Heart left ventricle (tissue), 16 donors: Measurements from ENCODE around the gene KTN1. TPM values are rescaled to one million over a fixed set of nuclear protein-coding genes. Genes with fewer than 3 reads are reported as not detected.

Experiments
- ATAC-seq, 4 donors: fragments of 200-7000 bp; cut with Tn5 transposase; one replicate each; pipeline ENCODE4 v1.9.1; 2020 to 2022; ENCODE audit warnings: moderate library complexity in 4 of 4, mild to moderate bottlenecking in 3 of 4, moderate number of reproducible peaks in 1 of 4
- DNase-seq, 5 donors: peaks; one replicate each; pipeline ENCODE4 v3.0.0-alpha.2; 2020
- H3K27ac ChIP-seq, 12 donors: fragments of 200-600 bp; sonication (generic) in 4 of 12; one replicate each; pipeline versions ENCODE4 v1.5.0 to v1.8.0; 2016 to 2022; ENCODE audit warnings: mild to moderate bottlenecking in 2 of 12
- H3K27me3 ChIP-seq, 9 donors: fragments of 200-600 bp; sonication (generic) in 2 of 9; one replicate each; pipeline versions ENCODE4 v1.5.1 to v1.8.0; 2016 to 2022; ENCODE audit warnings: mild to moderate bottlenecking in 3 of 9
- H3K36me3 ChIP-seq, 9 donors: fragments of 200-600 bp; sonication (generic) in 2 of 9; one replicate each; pipeline versions ENCODE4 v1.5.0 to v1.8.0; 2018 to 2022; ENCODE audit warnings: mild to moderate bottlenecking in 2 of 9
- H3K4me1 ChIP-seq, 12 donors: fragments of 200-600 bp; sonication (generic) in 4 of 12; one replicate each; pipeline versions ENCODE4 v1.5.0 to v1.8.0; 2016 to 2022; ENCODE audit warnings: mild to moderate bottlenecking in 3 of 12
- H3K4me3 ChIP-seq, 12 donors: fragments of 200-600 bp; sonication (generic) in 4 of 12; one replicate each; pipeline versions ENCODE4 v1.5.0 to v1.8.0; 2017 to 2022; ENCODE audit warnings: mild to moderate bottlenecking in 9 of 12, moderate library complexity in 4 of 12
- H3K9me3 ChIP-seq, 12 donors: fragments of 200-600 bp; sonication (generic) in 4 of 12; one replicate each; pipeline versions ENCODE4 v1.5.0 to v1.8.0; 2016 to 2022; ENCODE audit warnings: mild to moderate bottlenecking in 1 of 12
- POLR2A ChIP-seq, 2 donors: fragments of 450-650 bp; IDR thresholded peaks; one replicate each; pipeline ENCODE4 v1.6.1; 2017; ENCODE audit warnings: antibody characterized with exemption in 2 of 2, mild to moderate bottlenecking in 2 of 2, moderate library complexity in 2 of 2
- WGBS, 4 donors: extraction: QIAGEN DNeasy Blood & Tissue Kit in 2 of 4; methylation state at CpG; one replicate each; pipeline versions ENCODE4 v1.1.5 to v1.1.7; 2013 to 2018; 5-methylcytosine and 5-hydroxymethylcytosine counted together
- intact Hi-C, 10 donors: fragments of 100-400 bp; cut with DNase I; formaldehyde crosslinking; loops; one replicate each; pipeline versions ENCODE4 v1.11.1 to v1.14.2; 2022
- polyA plus RNA-seq, 2 donors: library from polyadenylated mRNA; stranded (reverse); fragments of 200-250 nt; gene quantifications; one replicate each; pipeline ENCODE4 v1.2.3, GENCODE V29; 2013
- total RNA-seq, 9 donors: library from RNA; depleted of rRNA in 2 of 9; stranded (reverse); fragments of >200 nt in 2 of 9; fragmentation: NEBNext Ultra II Directional in 3 of 9; extraction: Animal tissue kit (Norgen Biotek cat#: 25700) in 3 of 9; gene quantifications; one replicate each; pipeline versions ENCODE4 v1.1.0 to v1.2.4, GENCODE V29; 2016 to 2023
- TF ChIP-seq, protein P1 (sequence below), 12 donors: fragments of 200-600 bp; sonication (generic) in 4 of 12; IDR thresholded peaks; one replicate each; pipeline versions ENCODE4 v1.5.0 to v1.8.0; 2018 to 2022; ENCODE audit warnings: antibody characterized with exemption in 12 of 12, mild to moderate bottlenecking in 5 of 12
- donor health status: ischemic (EF 13 %, LVEDD 7.1; RV severe dilation, severe dysfunction).
- donor health status: healthy with polysubstance abuse.
- donor health status: DM: no; HTN: yes; CAD: no.
- donor health status: DM: no; HTN: no; CAD: no.
- donor health status: ischemic (EF 25% LVEDD 6.9; RV normal size, moderate dysfunction).
- donor health status: ischemic (EF 25% LVEDD 5.7; RV mildly dilated, moderate dysfunction).
- donor health status: healthy.
- donor health status: DM: yes; HTN: yes; CAD: no.
- donor health status: ischemic (EF 35%, LVEDD 5.7; RV mildly dilated, moderate dysfunction).
- donor health status: nonischemic (EF 11% LVEDD 7.7; RV severe dilation, severe dysfunction).
- donor health status: DM: yes; HTN: yes; CAD: no.
- donor health status: PGD.
- donor health status: ischemic (EF 29% LVEDD 5.4; RV normal size, mild dysfunction).
- donor health status: nonischemic (EF 23%, LVEDD 6.1; RV moderate dilation, normal function).

The KTN1 gene
- total and polyA plus RNA-seq, 11 donors = 150 to 340 (median 249) TPM

DNA sequence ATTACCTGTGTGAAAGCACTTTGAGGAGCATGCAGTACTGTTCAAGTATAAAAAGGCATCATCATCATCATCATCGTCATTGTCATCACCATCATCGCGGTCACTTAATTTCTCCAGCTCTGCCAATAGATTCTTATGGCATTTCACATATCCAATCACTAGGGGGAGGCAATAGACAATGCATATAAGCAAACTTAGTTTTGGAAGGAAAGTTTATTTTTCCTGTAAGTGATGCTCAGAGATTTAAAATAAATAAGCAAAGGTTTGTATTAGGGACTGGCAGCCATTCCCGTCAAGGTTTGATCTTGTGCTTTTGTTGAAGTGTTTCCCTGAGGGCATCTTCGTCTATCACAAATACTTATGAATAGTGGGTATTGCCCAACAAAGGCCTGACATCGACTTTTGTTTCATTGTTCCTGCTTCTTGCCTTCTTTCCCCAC lies 127.4 kb downstream of the KTN1 start:
- WGBS, 4 donors = 32 to 43% (median 39%) methylated on average over 6 of the region's 6 CpGs

DNA sequence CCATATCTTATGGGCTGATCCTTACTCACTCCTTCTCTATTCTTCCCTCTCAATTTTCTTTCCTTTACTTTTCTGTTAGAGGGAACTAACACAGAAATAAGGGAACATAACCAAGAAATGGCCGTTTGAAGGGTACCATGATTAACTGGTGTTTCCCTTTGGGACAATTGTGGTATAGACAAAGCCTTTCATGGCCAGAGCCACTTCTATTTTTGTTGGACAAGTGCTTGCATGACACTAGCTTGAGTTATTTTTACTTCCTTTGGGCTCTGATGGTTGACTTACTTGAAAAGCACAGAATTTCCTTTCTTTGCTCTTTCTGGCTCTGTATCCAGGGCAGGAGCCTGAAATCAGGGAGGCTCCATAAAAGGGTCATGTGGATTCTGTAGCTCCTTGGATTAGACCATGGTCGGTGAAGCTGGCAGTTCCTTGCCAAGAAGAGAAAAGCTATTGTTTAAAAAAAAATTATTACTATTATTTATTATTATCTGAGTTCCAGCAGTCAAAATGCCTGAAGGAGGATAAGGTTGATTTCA lies 130.6 kb downstream of the KTN1 start:
- H3K4me1 ChIP-seq = peaks cover 0 to 10% (median 3%) of the 10 kb centered on the region in 12 donors

More for the DNA sequence above, 127.4 kb downstream of the KTN1 start:
- Histone ChIP-seq H3K27me3 (no peaks in the 10 kb centered on the region), H3K36me3 (peaks cover 0 to 8% (median 0%) of the 10 kb centered on the region in 9 donors), H3K4me3 (no peak overlapping the region), H3K4me1 (peaks cover 0 to 10% (median 2%) of the 10 kb centered on the region in 12 donors), H3K9me3 (no peaks in the 10 kb centered on the region), H3K27ac (no peak overlapping the region)
- no peak for TF ChIP-seq POLR2A (IDR thresholded peaks at IDR 0.05)
- TF ChIP-seq, protein P1, sequence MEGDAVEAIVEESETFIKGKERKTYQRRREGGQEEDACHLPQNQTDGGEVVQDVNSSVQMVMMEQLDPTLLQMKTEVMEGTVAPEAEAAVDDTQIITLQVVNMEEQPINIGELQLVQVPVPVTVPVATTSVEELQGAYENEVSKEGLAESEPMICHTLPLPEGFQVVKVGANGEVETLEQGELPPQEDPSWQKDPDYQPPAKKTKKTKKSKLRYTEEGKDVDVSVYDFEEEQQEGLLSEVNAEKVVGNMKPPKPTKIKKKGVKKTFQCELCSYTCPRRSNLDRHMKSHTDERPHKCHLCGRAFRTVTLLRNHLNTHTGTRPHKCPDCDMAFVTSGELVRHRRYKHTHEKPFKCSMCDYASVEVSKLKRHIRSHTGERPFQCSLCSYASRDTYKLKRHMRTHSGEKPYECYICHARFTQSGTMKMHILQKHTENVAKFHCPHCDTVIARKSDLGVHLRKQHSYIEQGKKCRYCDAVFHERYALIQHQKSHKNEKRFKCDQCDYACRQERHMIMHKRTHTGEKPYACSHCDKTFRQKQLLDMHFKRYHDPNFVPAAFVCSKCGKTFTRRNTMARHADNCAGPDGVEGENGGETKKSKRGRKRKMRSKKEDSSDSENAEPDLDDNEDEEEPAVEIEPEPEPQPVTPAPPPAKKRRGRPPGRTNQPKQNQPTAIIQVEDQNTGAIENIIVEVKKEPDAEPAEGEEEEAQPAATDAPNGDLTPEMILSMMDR (IDR thresholded peaks at IDR 0.05) = peak; percentile 42 to 79 (median 68)
- intact Hi-C loops = loop anchor here (2.0 to 10.0 kb wide), 9 partner anchors 627 to 767 kb away; no protein-coding TSS in a partner anchor
- ATAC-seq (peak in 2 of 4 donors; percentile 20 to 57), DNase-seq (no peak)

DNA sequence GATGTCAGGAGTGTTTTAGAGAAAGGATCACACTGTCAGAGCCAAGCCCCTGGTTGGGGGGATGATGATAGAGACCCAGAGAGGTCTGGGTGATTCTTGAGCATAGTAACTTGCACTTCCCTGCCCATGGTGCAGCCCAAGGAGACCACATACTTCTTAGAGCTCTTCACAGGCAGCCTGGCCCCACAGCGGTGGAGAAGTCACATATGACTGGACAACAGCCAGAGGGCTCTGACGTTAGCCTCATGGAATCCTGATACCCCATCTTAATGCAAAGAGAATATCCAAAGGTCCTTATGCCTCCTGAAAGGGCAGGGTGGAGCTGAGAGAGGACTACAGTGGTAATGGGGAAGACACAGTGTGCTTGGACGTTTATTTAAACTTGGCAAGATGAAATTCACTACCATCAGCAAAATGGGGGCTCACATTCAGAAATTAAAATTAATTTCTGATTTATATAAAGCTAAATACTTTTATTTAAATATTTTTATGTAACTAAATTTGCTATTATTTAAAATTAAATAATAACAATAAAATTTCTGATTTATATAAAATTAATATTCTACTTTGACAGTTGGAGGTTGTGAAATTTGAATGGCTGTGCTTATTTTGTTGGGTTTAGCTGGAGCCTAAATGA lies 131.3 kb downstream of the KTN1 start:
- intact Hi-C loops = loop anchor here in 2 of 10 donors (2.0 to 10.0 kb wide), 2 partner anchors 404 to 762 kb away; partner anchors contain the start of gene PELI2 (in 1 of the 2)
- no peak for TF ChIP-seq POLR2A (IDR thresholded peaks at IDR 0.05)
- TF ChIP-seq, protein P1 (IDR thresholded peaks at IDR 0.05) = no peak
- Histone ChIP-seq H3K9me3 (no peaks in the 10 kb centered on the region), H3K27me3 (no peaks in the 10 kb centered on the region), H3K4me1 (peaks cover 0 to 10% (median 3%) of the 10 kb centered on the region in 12 donors), H3K27ac (no peak overlapping the region), H3K36me3 (no peaks in the 10 kb centered on the region), H3K4me3 (no peak overlapping the region)
- ATAC-seq (no peak), DNase-seq (no peak)
- WGBS, 4 donors = 64 to 84% (median 73%) methylated on average over 3 of the region's 3 CpGs

More for the DNA sequence above, 130.6 kb downstream of the KTN1 start:
- DNase-seq (no peak), ATAC-seq (peak in 2 of 4 donors; percentile 13 to 20)
- H3K27ac ChIP-seq = no peak overlapping the region
- H3K36me3 ChIP-seq = no peaks in the 10 kb centered on the region
- no peak overlapping the region for H3K4me3 ChIP-seq
- H3K27me3 ChIP-seq = no peaks in the 10 kb centered on the region
- H3K9me3 ChIP-seq = no peaks in the 10 kb centered on the region
- 42 to 63% (median 53%) methylated on average over 2 of the region's 2 CpGs for WGBS, 4 donors
- no peak for TF ChIP-seq POLR2A (IDR thresholded peaks at IDR 0.05)
- TF ChIP-seq, protein P1 (IDR thresholded peaks at IDR 0.05) = no peak
- intact Hi-C loops = loop anchor here in 2 of 10 donors (2.0 to 10.0 kb wide), 2 partner anchors 404 to 762 kb away; partner anchors contain the start of gene PELI2 (in 1 of the 2)

DNA sequence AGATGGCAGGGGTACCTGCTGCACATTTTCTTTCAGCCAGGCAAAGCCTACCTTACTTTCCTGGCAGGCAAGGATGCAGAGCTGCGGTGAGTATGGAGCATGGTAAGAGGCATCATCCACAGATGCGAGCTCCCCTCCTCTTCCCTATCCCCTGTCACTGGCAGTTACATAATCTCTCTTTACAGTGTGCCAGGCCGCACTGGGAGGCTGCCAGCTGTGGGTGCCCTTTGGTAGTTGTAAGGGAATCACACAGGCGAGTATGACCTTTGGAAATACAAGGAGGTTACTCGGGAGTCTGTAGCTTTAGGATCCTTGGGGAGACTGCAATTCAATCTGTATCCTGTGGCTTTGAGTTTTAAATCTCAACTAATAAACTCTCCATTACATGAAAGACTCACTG lies 132.5 kb downstream of the KTN1 start:
- peak in 4 of 5 donors; percentile 36 to 61 (median 48) for DNase-seq
- H3K27ac ChIP-seq = no peak overlapping the region
- H3K4me3 ChIP-seq = no peak overlapping the region
- peaks cover 0 to 10% (median 3%) of the 10 kb centered on the region in 12 donors for H3K4me1 ChIP-seq
- no peaks in the 10 kb centered on the region for H3K27me3 ChIP-seq
- peak in 3 of 4 donors; percentile 76 to 88 (median 87) for ATAC-seq
- no peak for TF ChIP-seq POLR2A (IDR thresholded peaks at IDR 0.05)
- TF ChIP-seq, protein P1 (IDR thresholded peaks at IDR 0.05) = no peak
- H3K36me3 ChIP-seq = no peaks in the 10 kb centered on the region
- no peaks in the 10 kb centered on the region for H3K9me3 ChIP-seq
- intact Hi-C loops = loop anchor here in 1 of 10 donors (10.0 kb wide), 1 partner anchor 402 kb away; the partner anchor contains the start of gene PELI2
- 48 to 78% (median 70%) methylated on average over 5 of the region's 5 CpGs for WGBS, 4 donors
